H9 (cell line): ENCODE results near the gene MYOM1. TPM values are rescaled to one million over a fixed set of nuclear protein-coding genes. Genes with fewer than 3 reads are reported as not detected.

ENCODE experiments used
- DNase-seq: peaks from one replicate; pipeline ENCODE4 v3.0.0-alpha.2; 2017
- H2AFZ ChIP-seq: one replicate; pipeline ENCODE4 v1.6.1; 2013; ENCODE audit warnings: mild to moderate bottlenecking, low read length, control low read depth, moderate library complexity
- H2AK5ac ChIP-seq: 2 replicates; pipeline ENCODE4 v1.6.1; 2013; ENCODE audit warnings: low read length, control low read depth, mixed read lengths; ENCODE audit not compliant: insufficient read length
- H2BK120ac ChIP-seq: one replicate; pipeline ENCODE4 v1.6.1; 2013; ENCODE audit warnings: low read depth, mild to moderate bottlenecking, low read length, control low read depth, inconsistent platforms; ENCODE audit not compliant: poor library complexity, severe bottlenecking
- H2BK12ac ChIP-seq: 2 replicates; pipeline ENCODE4 v1.6.1; 2013; ENCODE audit warnings: low read length, control low read depth, mixed read lengths, low read depth; ENCODE audit not compliant: insufficient read length
- H2BK15ac ChIP-seq: 2 replicates; pipeline ENCODE4 v1.6.1; 2013; ENCODE audit warnings: low read depth, low read length, control low read depth
- H2BK20ac ChIP-seq: one replicate; pipeline ENCODE4 v1.6.1; 2013; ENCODE audit warnings: low read depth, mild to moderate bottlenecking, low read length, control low read depth, inconsistent platforms; ENCODE audit not compliant: poor library complexity, severe bottlenecking
- H2BK5ac ChIP-seq: 2 replicates; pipeline ENCODE4 v1.6.1; 2013; ENCODE audit warnings: low read length, control low read depth, mixed read lengths; ENCODE audit not compliant: insufficient read length
- H3K14ac ChIP-seq: 2 replicates; pipeline ENCODE4 v1.6.1; 2013; ENCODE audit warnings: low read length, control low read depth; ENCODE audit not compliant: insufficient read depth
- H3K18ac ChIP-seq: 2 replicates; pipeline ENCODE4 v1.6.1; 2013; ENCODE audit warnings: low read depth, mild to moderate bottlenecking, mixed read lengths, low read length, control low read depth; ENCODE audit not compliant: insufficient read length
- H3K23ac ChIP-seq: 2 replicates; pipeline ENCODE4 v1.6.1; 2013; ENCODE audit warnings: low read length, control low read depth, mixed read lengths, low read depth; ENCODE audit not compliant: insufficient read length
- H3K23me2 ChIP-seq: 2 replicates; pipeline ENCODE4 v1.6.1; 2013; ENCODE audit warnings: low read depth, mild to moderate bottlenecking, mixed read lengths, low read length, control low read depth; ENCODE audit not compliant: insufficient read length, poor library complexity, severe bottlenecking
- H3K27ac ChIP-seq: 2 replicates; pipeline ENCODE4 v1.5.1; 2013; ENCODE audit warnings: low read length, control low read depth, mixed read lengths, low read depth; ENCODE audit not compliant: insufficient read length
- H3K27me3 ChIP-seq: 2 replicates; pipeline ENCODE4 v1.6.1; 2013; ENCODE audit warnings: low read length, control low read depth, inconsistent platforms; ENCODE audit not compliant: insufficient read depth
- H3K4ac ChIP-seq: 2 replicates; pipeline ENCODE4 v1.6.1; 2013; ENCODE audit warnings: low read depth, mild to moderate bottlenecking, control low read depth, inconsistent platforms, low read length, moderate library complexity
- H3K4me1 ChIP-seq: 2 replicates; pipeline ENCODE4 v1.6.1; 2013; ENCODE audit warnings: low read length, control low read depth, inconsistent platforms; ENCODE audit not compliant: insufficient read depth
- H3K4me2 ChIP-seq: 2 replicates; pipeline ENCODE4 v1.6.1; 2013; ENCODE audit warnings: low read length, control low read depth, mixed read lengths; ENCODE audit not compliant: insufficient read length, insufficient read depth
- H3K56ac ChIP-seq: 2 replicates; pipeline ENCODE4 v1.6.1; 2013; ENCODE audit warnings: low read depth, mild to moderate bottlenecking, mixed read lengths, low read length, control low read depth; ENCODE audit not compliant: insufficient read length
- H3K79me1 ChIP-seq: 2 replicates; pipeline ENCODE4 v1.6.1; 2013; ENCODE audit warnings: low read depth, mild to moderate bottlenecking, moderate library complexity, low read length, control low read depth, inconsistent platforms; ENCODE audit not compliant: insufficient read depth, poor library complexity, severe bottlenecking
- H3K79me2 ChIP-seq: 2 replicates; pipeline ENCODE4 v1.6.1; 2013; ENCODE audit warnings: low read length, control low read depth, inconsistent platforms; ENCODE audit not compliant: insufficient read depth
- H3K9ac ChIP-seq: 2 replicates; pipeline ENCODE4 v1.6.1; 2013; ENCODE audit warnings: low read length, control low read depth, mixed read lengths; ENCODE audit not compliant: insufficient read length; ENCODE audit errors: extremely low read depth
- H3K9me3 ChIP-seq: one replicate; pipeline ENCODE4 v1.6.1; 2013; ENCODE audit warnings: low read depth, low read length, inconsistent platforms; ENCODE audit not compliant: control insufficient read depth
- H3T11ph ChIP-seq: one replicate; pipeline ENCODE4 v1.6.1; 2013; ENCODE audit warnings: mild to moderate bottlenecking, low read length, control low read depth, inconsistent platforms
- H4K20me1 ChIP-seq: one replicate; pipeline ENCODE4 v1.6.1; 2013; ENCODE audit not compliant: control insufficient read depth, insufficient read length, insufficient read depth
- H4K5ac ChIP-seq: 2 replicates; pipeline ENCODE4 v1.6.1; 2013; ENCODE audit warnings: low read depth, mild to moderate bottlenecking, mixed read lengths, low read length, control low read depth; ENCODE audit not compliant: insufficient read length
- H4K8ac ChIP-seq: replicated peaks from 2 replicates; pipeline ENCODE4 v1.6.1; 2013; ENCODE audit warnings: low read length, control low read depth, mixed read lengths, low read depth; ENCODE audit not compliant: insufficient read length
- H4K91ac ChIP-seq: 2 replicates; pipeline ENCODE4 v1.6.1; 2013; ENCODE audit warnings: low read depth, mild to moderate bottlenecking, moderate library complexity, mixed read lengths, low read length, control low read depth; ENCODE audit not compliant: insufficient read length
- H3K27ac Mint-ChIP-seq, 3 experiments: 2 replicates in 2 of 3; 3 replicates in 1 of 3; pipeline ENCODE4 v1.8.0; 2020 to 2021; ENCODE audit warnings: mixed read lengths in 3 of 3, mild to moderate bottlenecking in 1 of 3, moderate library complexity in 1 of 3
- H3K27me3 Mint-ChIP-seq: 2 replicates; pipeline ENCODE4 v1.8.0; 2021; ENCODE audit warnings: low read depth, mild to moderate bottlenecking, moderate library complexity, mixed read lengths
- H3K36me3 Mint-ChIP-seq, 3 experiments: 2 replicates in 2 of 3; 3 replicates in 1 of 3; pipeline ENCODE4 v1.8.0; 2020 to 2021; ENCODE audit warnings: low read depth in 3 of 3, mixed read lengths in 3 of 3; ENCODE audit not compliant: insufficient read depth in 1 of 3
- H3K4me1 Mint-ChIP-seq, 2 experiments: 2 replicates each; pipeline ENCODE4 v1.8.0; 2020; ENCODE audit warnings: mixed read lengths in 2 of 2
- H3K4me3 Mint-ChIP-seq, 2 experiments: 2 replicates in 1 of 2; 3 replicates in 1 of 2; pipeline ENCODE4 v1.8.0; 2020 to 2021; ENCODE audit warnings: mild to moderate bottlenecking in 2 of 2, mixed read lengths in 2 of 2, moderate library complexity in 1 of 2
- H3K9me3 Mint-ChIP-seq, 2 experiments: 2 replicates in 1 of 2; 3 replicates in 1 of 2; pipeline ENCODE4 v1.8.0; 2020; ENCODE audit warnings: mild to moderate bottlenecking in 2 of 2, mixed read lengths in 2 of 2, moderate library complexity in 1 of 2
- WGBS: extraction: QIAGEN DNeasy Blood & Tissue Kit; methylation state at CpG from one replicate; pipeline ENCODE4 v1.1.7; 2013; ENCODE audit warnings: missing lambda C conversion rate, low lambda C conversion rate, mixed read lengths; ENCODE audit not compliant: insufficient read length; ENCODE audit errors: extremely low coverage; 5-methylcytosine and 5-hydroxymethylcytosine counted together
- total RNA-seq: library from RNA; stranded (reverse); gene quantifications from 2 replicates; pipeline ENCODE4 v1.2.1, GENCODE V29; 2021
- TF ChIP-seq, protein P1 (sequence below): fragments of 200-600 bp; sonication (generic); conservative IDR thresholded peaks from 3 replicates; pipeline ENCODE4 v1.8.0; 2021; ENCODE audit warnings: antibody characterized with exemption, mild to moderate bottlenecking

Gene MYOM1
- total RNA-seq, 1 experiment from 2014 or later, result 0.17 TPM

DNA sequence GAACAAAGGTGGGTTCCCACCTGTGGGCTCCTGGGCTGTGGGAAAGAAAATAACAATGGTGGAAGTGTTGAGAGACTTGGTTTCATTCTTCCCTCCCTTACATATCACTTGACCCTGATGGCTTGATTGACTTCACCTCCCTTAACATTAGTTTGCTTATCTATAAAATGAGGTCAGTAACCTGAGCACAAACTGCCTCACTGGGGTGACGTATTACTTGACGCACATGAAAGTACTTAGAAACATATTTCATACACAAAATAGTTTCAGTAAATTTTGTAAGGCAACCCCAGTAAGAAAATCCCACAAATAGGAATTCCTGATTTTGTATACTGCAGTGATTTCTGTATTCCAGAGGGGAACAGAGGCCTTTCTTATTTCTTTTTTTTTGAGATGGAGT lies 177.4 kb downstream of the MYOM1 start:
- H3K27ac ChIP-seq, result no peak overlapping the region
- 0 out of 7 replicates have a peak overlapping the region, but pooled peaks of 1 of the 3 experiments have one; percentile 45 for H3K27ac Mint-ChIP-seq
- no peak for DNase-seq

More for the DNA sequence above, 177.4 kb downstream of the MYOM1 start:
- no peak overlapping the region for H2BK12ac ChIP-seq
- H3K4me2 ChIP-seq, result no peak overlapping the region
- H2BK120ac ChIP-seq, result no peak overlapping the region
- H3K23ac ChIP-seq, result no peak overlapping the region
- no peak overlapping the region for H4K5ac ChIP-seq
- no peak overlapping the region for H3K14ac ChIP-seq
- H2BK20ac ChIP-seq, result no peak overlapping the region
- H3K4me1 ChIP-seq, result no peaks in the 10 kb centered on the region
- H2BK5ac ChIP-seq, result no peak overlapping the region
- no peaks in the 10 kb centered on the region for H3K9me3 Mint-ChIP-seq
- no peaks in the 10 kb centered on the region for H3K9me3 ChIP-seq
- H3T11ph ChIP-seq, result no peak overlapping the region
- no peaks in the 10 kb centered on the region for H4K20me1 ChIP-seq
- H3K79me2 ChIP-seq, result no peaks in the 10 kb centered on the region
- no peaks in the 10 kb centered on the region for H3K23me2 ChIP-seq
- H2BK15ac ChIP-seq, result no peak overlapping the region
- H3K9ac ChIP-seq, result no peak overlapping the region
- H4K91ac ChIP-seq, result no peak overlapping the region
- H3K18ac ChIP-seq, result no peak overlapping the region
- no peaks in the 10 kb centered on the region; the same call in 1 of the 2 replicates for H3K27me3 Mint-ChIP-seq
- TF ChIP-seq, protein P1, sequence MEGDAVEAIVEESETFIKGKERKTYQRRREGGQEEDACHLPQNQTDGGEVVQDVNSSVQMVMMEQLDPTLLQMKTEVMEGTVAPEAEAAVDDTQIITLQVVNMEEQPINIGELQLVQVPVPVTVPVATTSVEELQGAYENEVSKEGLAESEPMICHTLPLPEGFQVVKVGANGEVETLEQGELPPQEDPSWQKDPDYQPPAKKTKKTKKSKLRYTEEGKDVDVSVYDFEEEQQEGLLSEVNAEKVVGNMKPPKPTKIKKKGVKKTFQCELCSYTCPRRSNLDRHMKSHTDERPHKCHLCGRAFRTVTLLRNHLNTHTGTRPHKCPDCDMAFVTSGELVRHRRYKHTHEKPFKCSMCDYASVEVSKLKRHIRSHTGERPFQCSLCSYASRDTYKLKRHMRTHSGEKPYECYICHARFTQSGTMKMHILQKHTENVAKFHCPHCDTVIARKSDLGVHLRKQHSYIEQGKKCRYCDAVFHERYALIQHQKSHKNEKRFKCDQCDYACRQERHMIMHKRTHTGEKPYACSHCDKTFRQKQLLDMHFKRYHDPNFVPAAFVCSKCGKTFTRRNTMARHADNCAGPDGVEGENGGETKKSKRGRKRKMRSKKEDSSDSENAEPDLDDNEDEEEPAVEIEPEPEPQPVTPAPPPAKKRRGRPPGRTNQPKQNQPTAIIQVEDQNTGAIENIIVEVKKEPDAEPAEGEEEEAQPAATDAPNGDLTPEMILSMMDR, result no peak
- no peak overlapping the region for H4K8ac ChIP-seq
- no peak overlapping the region for H2AK5ac ChIP-seq
- no peaks in the 10 kb centered on the region for H3K36me3 Mint-ChIP-seq
- no peak overlapping the region for H3K4me3 Mint-ChIP-seq
- H3K4me1 Mint-ChIP-seq, result peaks cover 19 to 20% of the 10 kb centered on the region in 2 experiments
- no CpG with 5 or more reads among the region's 2 CpGs for WGBS
- H3K79me1 ChIP-seq, result no peaks in the 10 kb centered on the region
- no peaks in the 10 kb centered on the region for H3K27me3 ChIP-seq
- H3K4ac ChIP-seq, result no peak overlapping the region
- no peak overlapping the region for H3K56ac ChIP-seq
- no peak overlapping the region for H2AFZ ChIP-seq
